GM20000 (cell line): ENCODE results near the gene AP1S2.

Experiments used
- DNase-seq: peaks from one replicate; pipeline ENCODE4 v3.0.0; 2012; ENCODE audit warnings: low spot score
- TF ChIP-seq, protein P1 (sequence below): IDR thresholded peaks from 2 replicates; pipeline ENCODE4 v1.5.1; 2012; ENCODE audit warnings: mild to moderate bottlenecking, control low read depth; ENCODE audit errors: extremely low read depth, missing control alignments

The AP1S2 gene

GRCh38 chrX:15785176-15785750 lies 69.3 kb downstream of the AP1S2 start:
- DNase-seq, result no peak
- TF ChIP-seq, protein P1, sequence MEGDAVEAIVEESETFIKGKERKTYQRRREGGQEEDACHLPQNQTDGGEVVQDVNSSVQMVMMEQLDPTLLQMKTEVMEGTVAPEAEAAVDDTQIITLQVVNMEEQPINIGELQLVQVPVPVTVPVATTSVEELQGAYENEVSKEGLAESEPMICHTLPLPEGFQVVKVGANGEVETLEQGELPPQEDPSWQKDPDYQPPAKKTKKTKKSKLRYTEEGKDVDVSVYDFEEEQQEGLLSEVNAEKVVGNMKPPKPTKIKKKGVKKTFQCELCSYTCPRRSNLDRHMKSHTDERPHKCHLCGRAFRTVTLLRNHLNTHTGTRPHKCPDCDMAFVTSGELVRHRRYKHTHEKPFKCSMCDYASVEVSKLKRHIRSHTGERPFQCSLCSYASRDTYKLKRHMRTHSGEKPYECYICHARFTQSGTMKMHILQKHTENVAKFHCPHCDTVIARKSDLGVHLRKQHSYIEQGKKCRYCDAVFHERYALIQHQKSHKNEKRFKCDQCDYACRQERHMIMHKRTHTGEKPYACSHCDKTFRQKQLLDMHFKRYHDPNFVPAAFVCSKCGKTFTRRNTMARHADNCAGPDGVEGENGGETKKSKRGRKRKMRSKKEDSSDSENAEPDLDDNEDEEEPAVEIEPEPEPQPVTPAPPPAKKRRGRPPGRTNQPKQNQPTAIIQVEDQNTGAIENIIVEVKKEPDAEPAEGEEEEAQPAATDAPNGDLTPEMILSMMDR, result no peak

- TF ChIP-seq, protein P1, result peak; percentile 5
- DNase-seq, result peak; percentile 42
Measured at GRCh38 chrX:15781961-15782699, 72.5 kb downstream of the AP1S2 start.
